A549 (cell line): ENCODE results near the gene SCAMP3. TPM values are rescaled to one million over a fixed set of nuclear protein-coding genes. Genes with fewer than 3 reads are reported as not detected.

ENCODE experiments used
- ATAC-seq, 2 experiments: fragments of 200-7000 bp in 1 of 2; fragments of >200 bp in 1 of 2; cut with Nextera tagmentation in 1 of 2; cut with Tn5 transposase in 1 of 2; 3 replicates each; pipeline versions ENCODE4 v1.8.0 to v1.9.1; 2018 to 2020; ENCODE audit warnings: mild to moderate bottlenecking in 1 of 2, moderate library complexity in 1 of 2
- CTCF ChIA-PET: fragments of 300-600 bp; sonication (Branson Sonifier 250); formaldehyde crosslinking; extraction: SDS; loops from one replicate; lab custom pipeline; 2021; ENCODE audit warnings: antibody characterized with exemption, inconsistent platforms; lab: Yijun Ruan, JAX
- POLR2A ChIA-PET: fragments of 350-600 bp; formaldehyde crosslinking; extraction: SDS; loops from one replicate; lab custom pipeline; 2021; ENCODE audit warnings: antibody characterized with exemption, inconsistent platforms; lab: Yijun Ruan, JAX
- DNase-seq, 2 experiments: peaks; one replicate each; pipeline versions ENCODE4 v3.0.0 to v3.0.0-alpha.2; 2011 to 2016; ENCODE audit warnings: low read depth in 1 of 2, low spot score in 1 of 2
- FAIRE-seq: peaks from 2 replicates; lab custom pipeline; 2011; peaks lifted over from hg19 to GRCh38; lab: Jason Lieb, UNC
- H3K27ac ChIP-seq, 2 experiments: fragments of >200 bp; sonication (Bioruptor Twin); formaldehyde crosslinking; 3 replicates each; pipeline ENCODE4 v1.5.1; 2016 to 2017
- H3K4me1 ChIP-seq: fragments of >200 bp; sonication (Bioruptor Twin); formaldehyde crosslinking; 3 replicates; pipeline ENCODE4 v1.6.1; 2016
- H3K4me2 ChIP-seq: fragments of >200 bp; sonication (Bioruptor Twin); formaldehyde crosslinking; 3 replicates; pipeline ENCODE4 v1.6.1; 2016
- H3K4me3 ChIP-seq: fragments of >200 bp; sonication (Bioruptor Twin); formaldehyde crosslinking; 3 replicates; pipeline ENCODE4 v1.5.1; 2016
- H3K9me3 ChIP-seq: fragments of >200 bp; sonication (Bioruptor Twin); formaldehyde crosslinking; 3 replicates; pipeline ENCODE4 v1.6.1; 2016
- CBX2 ChIP-seq: fragments of 200-600 bp; sonication (generic); IDR thresholded peaks from 2 replicates; pipeline ENCODE4 v1.6.1; 2016; ENCODE audit warnings: low read depth, mild to moderate bottlenecking, borderline replicate concordance
- EP300 ChIP-seq, 2 experiments: fragments of >200 bp; sonication (Bioruptor Twin); formaldehyde crosslinking; IDR thresholded peaks; 2 replicates in 1 of 2; 3 replicates in 1 of 2; pipeline ENCODE4 v1.6.1; 2016 to 2017
- GATA3 ChIP-seq: IDR thresholded peaks from 2 replicates; pipeline ENCODE4 v1.6.1; 2012; ENCODE audit warnings: borderline replicate concordance
- HOXA7 ChIP-seq: fragments of 250-450 bp; sonication (Bioruptor Pico); IDR thresholded peaks from 2 replicates; pipeline ENCODE4 v1.5.0; 2020; ENCODE audit warnings: mild to moderate bottlenecking, moderate library complexity
- HOXB5 ChIP-seq: fragments of 250-450 bp; sonication (Bioruptor Pico); IDR thresholded peaks from 2 replicates; pipeline ENCODE4 v1.5.0; 2020; ENCODE audit warnings: mild to moderate bottlenecking, moderate library complexity
- JUN ChIP-seq, 2 experiments: fragments of >200 bp; sonication (Bioruptor Twin); formaldehyde crosslinking; IDR thresholded peaks; 2 replicates in 1 of 2; 3 replicates in 1 of 2; pipeline ENCODE4 v1.6.1; 2016 to 2017
- KDM5A ChIP-seq: fragments of 200-600 bp; sonication (generic); IDR thresholded peaks from 2 replicates; pipeline ENCODE4 v1.6.1; 2016; ENCODE audit warnings: antibody characterized with exemption, mild to moderate bottlenecking
- POLR2A ChIP-seq: IDR thresholded peaks from 2 replicates; pipeline ENCODE4 v1.6.1; 2012; ENCODE audit warnings: mild to moderate bottlenecking, low read length
- POLR2AphosphoS2 ChIP-seq: conservative IDR thresholded peaks from 2 replicates; pipeline ENCODE4 v1.6.1; 2012; ENCODE audit warnings: low read length, improper control_type of control experiment, inconsistent platforms
- RAD21 ChIP-seq, 2 experiments: fragments of >200 bp in 1 of 2; sonication (Bioruptor Twin) in 1 of 2; formaldehyde crosslinking in 1 of 2; IDR thresholded peaks in 1 of 2; conservative IDR thresholded peaks in 1 of 2; 2 replicates in 1 of 2; 3 replicates in 1 of 2; pipeline ENCODE4 v1.6.1; 2012 to 2018; ENCODE audit warnings: inconsistent platforms in 1 of 2
- RCOR1 ChIP-seq: fragments of 150-350 bp; IDR thresholded peaks from 2 replicates; pipeline ENCODE4 v1.6.1; 2014; ENCODE audit warnings: antibody characterized with exemption, low read length, low read depth
- RFX5 ChIP-seq: fragments of 450-650 bp; IDR thresholded peaks from 2 replicates; pipeline ENCODE4 v1.7.1; 2014; ENCODE audit warnings: antibody characterized with exemption, mild to moderate bottlenecking, moderate library complexity
- RNF2 ChIP-seq: fragments of 200-600 bp; sonication (generic); IDR thresholded peaks from 2 replicates; pipeline ENCODE4 v1.6.1; 2016; ENCODE audit warnings: low read depth, mild to moderate bottlenecking, antibody characterized with exemption, moderate library complexity, borderline replicate concordance
- SMC3 ChIP-seq: fragments of >200 bp; sonication (Bioruptor Twin); formaldehyde crosslinking; IDR thresholded peaks from 3 replicates; pipeline ENCODE4 v1.6.1; 2018; ENCODE audit warnings: inconsistent platforms
- TFCP2L1 ChIP-seq: fragments of 250-450 bp; sonication (Bioruptor Pico); IDR thresholded peaks from 2 replicates; pipeline ENCODE4 v1.5.0; 2021; ENCODE audit warnings: mild to moderate bottlenecking
- ZC3H11A ChIP-seq: fragments of 450-650 bp; IDR thresholded peaks from 2 replicates; pipeline ENCODE4 v1.6.1; 2014; ENCODE audit warnings: antibody characterized with exemption, mild to moderate bottlenecking
- ZNF302 ChIP-seq: fragments of 250-450 bp; sonication (Bioruptor Pico); IDR thresholded peaks from 2 replicates; pipeline ENCODE4 v1.9.0; 2021; ENCODE audit warnings: inconsistent platforms, mild to moderate bottlenecking, moderate library complexity
- WGBS: methylation state at CpG from one replicate; pipeline ENCODE4 v1.1.6; 2017; ENCODE audit errors: missing lambda C conversion rate; 5-methylcytosine and 5-hydroxymethylcytosine counted together
- polyA plus RNA-seq, 4 experiments: library from polyadenylated mRNA; depleted of rRNA in 3 of 4; stranded (reverse); fragments of >200 nt; fragmentation: RNase III in 1 of 4; extraction: RNeasy Plus Mini Kit Qiagen cat#74134 plus additional on column Dnase treatment in 1 of 4; gene quantifications; 2 replicates in 3 of 4; 3 replicates in 1 of 4; pipeline ENCODE4 v1.2.3, GENCODE V29; 2011 to 2017
- TF ChIP-seq, protein P1 (sequence below): IDR thresholded peaks from 2 replicates; pipeline ENCODE4 v1.6.1; 2012
- TF ChIP-seq, protein P2 (sequence below): fragments of 200-600 bp; sonication (generic); IDR thresholded peaks from 2 replicates; pipeline ENCODE4 v1.6.1; 2016; ENCODE audit warnings: antibody characterized with exemption, mild to moderate bottlenecking, moderate library complexity
- TF ChIP-seq, protein P3 (sequence below): IDR thresholded peaks from 2 replicates; pipeline ENCODE4 v1.6.1; 2012
- TF ChIP-seq, protein P4 (sequence below): fragments of 250-450 bp; sonication (Bioruptor Pico); IDR thresholded peaks from 2 replicates; pipeline ENCODE4 v1.5.0; 2020; ENCODE audit warnings: low read depth, mild to moderate bottlenecking, moderate library complexity

The SCAMP3 gene
- polyA plus RNA-seq, 2 of the 4 experiments (the other 2 are of a cell fraction), result 75.9 to 135 TPM

DNA sequence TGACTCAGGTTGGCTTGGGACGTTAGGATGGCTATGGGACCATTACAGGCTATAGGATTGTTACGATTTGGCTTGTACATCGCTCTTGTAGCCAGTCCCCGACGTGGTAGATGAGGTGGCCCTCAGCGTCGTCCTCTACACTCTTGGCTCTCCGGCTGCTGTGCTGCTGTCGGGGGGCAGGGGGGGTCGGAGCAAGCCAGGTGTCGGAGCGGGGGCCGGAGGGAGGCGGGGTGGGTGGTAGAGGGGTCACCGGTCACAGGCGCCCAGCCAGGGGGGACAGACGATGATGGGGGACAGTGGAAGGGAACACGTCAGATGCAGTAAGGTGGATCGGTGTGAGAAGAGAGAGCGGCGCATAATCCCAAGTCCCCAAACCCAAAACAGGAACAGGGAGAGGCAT, 6.5 kb upstream of the SCAMP3 start:
- Histone ChIP-seq H3K9me3 (no peaks in the 10 kb centered on the region), H3K4me2 (no peak overlapping the region), H3K4me1 (peaks cover 9% of the 10 kb centered on the region; the same call in 2 of the 3 replicates), H3K27ac (no peak overlapping the region), H3K4me3 (no peak overlapping the region)
- no peak for TF ChIP-seq RAD21 (conservative IDR thresholded peaks at IDR 0.05 in 1 of 2, IDR thresholded peaks at IDR 0.05 in 1 of 2)
- TF ChIP-seq RNF2, result no peak
- TF ChIP-seq EP300 (IDR thresholded peaks at IDR 0.05), result no peak
- no peak for TF ChIP-seq HOXB5 (CRISPR knock-in tag)
- TF ChIP-seq, protein P1, sequence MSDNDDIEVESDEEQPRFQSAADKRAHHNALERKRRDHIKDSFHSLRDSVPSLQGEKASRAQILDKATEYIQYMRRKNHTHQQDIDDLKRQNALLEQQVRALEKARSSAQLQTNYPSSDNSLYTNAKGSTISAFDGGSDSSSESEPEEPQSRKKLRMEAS, result no peak
- no peak for TF ChIP-seq RCOR1
- TF ChIP-seq ZC3H11A, result no peak
- TF ChIP-seq SMC3, result no peak
- no peak for TF ChIP-seq KDM5A
- ChIA-PET CTCF (interaction anchor here (4.3 to 16.5 kb wide), 2 partner anchors 19 to 55 kb away, joined by 26 to 326 read pairs; no protein-coding TSS in a partner anchor), POLR2A (no interaction called here)
- 98% methylated on average over 14 of the region's 21 CpGs for WGBS
- no peak for ATAC-seq
- no peak for FAIRE-seq
- no peak for DNase-seq

DNA sequence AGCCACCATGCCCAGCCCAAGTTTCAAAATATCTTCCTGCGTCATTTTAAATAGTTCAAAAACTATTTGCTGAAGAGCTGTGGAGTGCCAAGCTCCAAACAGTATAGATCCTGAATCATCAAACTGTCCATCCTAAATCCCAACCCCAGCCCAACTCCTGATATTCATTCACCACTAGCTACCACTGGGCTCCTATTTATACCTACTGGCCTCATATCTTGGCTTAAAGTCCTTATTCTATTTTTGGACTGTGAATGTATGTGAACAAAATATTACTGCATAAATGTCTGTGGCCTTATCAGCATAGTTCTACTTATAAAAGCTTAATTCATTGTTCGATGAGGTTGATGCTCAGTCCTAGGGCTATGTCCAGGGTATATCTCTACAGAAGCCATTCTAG, 5.2 kb upstream of the SCAMP3 start:
- DNase-seq (no peak), FAIRE-seq (no peak), ATAC-seq (no peak)
- Histone ChIP-seq H3K4me3 (no peak overlapping the region), H3K27ac (no peak overlapping the region), H3K9me3 (no peaks in the 10 kb centered on the region), H3K4me2 (no peak overlapping the region), H3K4me1 (peaks cover 13% of the 10 kb centered on the region)
- CTCF ChIA-PET, result interaction anchor here (0.9 to 16.5 kb wide), 5 partner anchors 9 to 381 kb away, joined by 4 to 326 read pairs (median 6); partner anchors contain the start of gene HCN3
- 96% methylated on average over 2 of the region's 2 CpGs for WGBS
- TF ChIP-seq ZNF302 (CRISPR knock-in tag) (no peak), GATA3 (no peak), EP300 (IDR thresholded peaks at IDR 0.05) (no peak), RAD21 (conservative IDR thresholded peaks at IDR 0.05 in 1 of 2, IDR thresholded peaks at IDR 0.05 in 1 of 2) (no peak), HOXA7 (CRISPR knock-in tag) (no peak)
- TF ChIP-seq, protein P1, result no peak
- TF ChIP-seq, all 56 proteins: peak for 0
- POLR2A ChIA-PET, result no interaction called here

DNA sequence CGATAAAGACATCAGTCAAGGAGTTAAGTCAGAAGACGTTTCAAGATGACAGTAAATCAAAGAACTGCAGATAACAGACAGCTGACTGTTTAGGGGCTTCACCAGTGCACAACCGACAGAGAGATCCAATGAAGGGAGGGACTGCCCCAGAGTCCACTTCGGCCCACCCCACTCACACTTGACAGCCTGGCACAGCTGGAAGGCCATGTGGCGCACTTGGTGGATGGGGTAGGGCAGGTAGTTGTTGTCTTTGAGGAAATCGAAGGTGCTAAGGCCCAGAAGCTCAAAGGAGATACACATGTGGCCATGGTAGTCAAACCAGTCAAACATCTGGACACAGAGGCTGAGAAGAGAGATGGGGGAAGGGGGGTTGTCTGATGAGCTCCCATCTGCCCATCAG, 4.4 kb upstream of the SCAMP3 start:
- CTCF ChIA-PET, result interaction anchor here (0.9 to 16.5 kb wide), 6 partner anchors 10 to 382 kb away, joined by 3 to 326 read pairs (median 11); no protein-coding TSS in a partner anchor
- TF ChIP-seq CBX2 (no peak), RNF2 (no peak), POLR2A (no peak), JUN (IDR thresholded peaks at IDR 0.05) (no peak), RFX5 (no peak), TFCP2L1 (CRISPR knock-in tag) (no peak), POLR2AphosphoS2 (no peak), RAD21 (conservative IDR thresholded peaks at IDR 0.05 in 1 of 2, IDR thresholded peaks at IDR 0.05 in 1 of 2) (no peak)
- TF ChIP-seq, protein P2, sequence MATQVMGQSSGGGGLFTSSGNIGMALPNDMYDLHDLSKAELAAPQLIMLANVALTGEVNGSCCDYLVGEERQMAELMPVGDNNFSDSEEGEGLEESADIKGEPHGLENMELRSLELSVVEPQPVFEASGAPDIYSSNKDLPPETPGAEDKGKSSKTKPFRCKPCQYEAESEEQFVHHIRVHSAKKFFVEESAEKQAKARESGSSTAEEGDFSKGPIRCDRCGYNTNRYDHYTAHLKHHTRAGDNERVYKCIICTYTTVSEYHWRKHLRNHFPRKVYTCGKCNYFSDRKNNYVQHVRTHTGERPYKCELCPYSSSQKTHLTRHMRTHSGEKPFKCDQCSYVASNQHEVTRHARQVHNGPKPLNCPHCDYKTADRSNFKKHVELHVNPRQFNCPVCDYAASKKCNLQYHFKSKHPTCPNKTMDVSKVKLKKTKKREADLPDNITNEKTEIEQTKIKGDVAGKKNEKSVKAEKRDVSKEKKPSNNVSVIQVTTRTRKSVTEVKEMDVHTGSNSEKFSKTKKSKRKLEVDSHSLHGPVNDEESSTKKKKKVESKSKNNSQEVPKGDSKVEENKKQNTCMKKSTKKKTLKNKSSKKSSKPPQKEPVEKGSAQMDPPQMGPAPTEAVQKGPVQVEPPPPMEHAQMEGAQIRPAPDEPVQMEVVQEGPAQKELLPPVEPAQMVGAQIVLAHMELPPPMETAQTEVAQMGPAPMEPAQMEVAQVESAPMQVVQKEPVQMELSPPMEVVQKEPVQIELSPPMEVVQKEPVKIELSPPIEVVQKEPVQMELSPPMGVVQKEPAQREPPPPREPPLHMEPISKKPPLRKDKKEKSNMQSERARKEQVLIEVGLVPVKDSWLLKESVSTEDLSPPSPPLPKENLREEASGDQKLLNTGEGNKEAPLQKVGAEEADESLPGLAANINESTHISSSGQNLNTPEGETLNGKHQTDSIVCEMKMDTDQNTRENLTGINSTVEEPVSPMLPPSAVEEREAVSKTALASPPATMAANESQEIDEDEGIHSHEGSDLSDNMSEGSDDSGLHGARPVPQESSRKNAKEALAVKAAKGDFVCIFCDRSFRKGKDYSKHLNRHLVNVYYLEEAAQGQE, result no peak
- TF ChIP-seq, protein P3, sequence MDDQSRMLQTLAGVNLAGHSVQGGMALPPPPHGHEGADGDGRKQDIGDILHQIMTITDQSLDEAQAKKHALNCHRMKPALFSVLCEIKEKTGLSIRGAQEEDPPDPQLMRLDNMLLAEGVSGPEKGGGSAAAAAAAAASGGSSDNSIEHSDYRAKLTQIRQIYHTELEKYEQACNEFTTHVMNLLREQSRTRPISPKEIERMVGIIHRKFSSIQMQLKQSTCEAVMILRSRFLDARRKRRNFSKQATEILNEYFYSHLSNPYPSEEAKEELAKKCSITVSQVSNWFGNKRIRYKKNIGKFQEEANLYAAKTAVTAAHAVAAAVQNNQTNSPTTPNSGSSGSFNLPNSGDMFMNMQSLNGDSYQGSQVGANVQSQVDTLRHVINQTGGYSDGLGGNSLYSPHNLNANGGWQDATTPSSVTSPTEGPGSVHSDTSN, result no peak
- TF ChIP-seq, protein P4, sequence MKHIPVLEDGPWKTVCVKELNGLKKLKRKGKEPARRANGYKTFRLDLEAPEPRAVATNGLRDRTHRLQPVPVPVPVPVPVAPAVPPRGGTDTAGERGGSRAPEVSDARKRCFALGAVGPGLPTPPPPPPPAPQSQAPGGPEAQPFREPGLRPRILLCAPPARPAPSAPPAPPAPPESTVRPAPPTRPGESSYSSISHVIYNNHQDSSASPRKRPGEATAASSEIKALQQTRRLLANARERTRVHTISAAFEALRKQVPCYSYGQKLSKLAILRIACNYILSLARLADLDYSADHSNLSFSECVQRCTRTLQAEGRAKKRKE (CRISPR knock-in tag), result no peak
- TF ChIP-seq, all 56 proteins: peak for 0
- 89% methylated on average over 6 of the region's 6 CpGs for whole genome bisulfite sequencing
- DNase-seq, result no peak
- FAIRE-seq, result no peak
- Histone ChIP-seq H3K9me3 (no peaks in the 10 kb centered on the region), H3K4me2 (no peak overlapping the region), H3K27ac (no peak overlapping the region), H3K4me1 (peaks cover 5% of the 10 kb centered on the region), H3K4me3 (no peak overlapping the region)
- no peak for ATAC-seq
- POLR2A ChIA-PET, result no interaction called here
